ENCODE data around the gene GLRX.

Gene GLRX

DNA sequence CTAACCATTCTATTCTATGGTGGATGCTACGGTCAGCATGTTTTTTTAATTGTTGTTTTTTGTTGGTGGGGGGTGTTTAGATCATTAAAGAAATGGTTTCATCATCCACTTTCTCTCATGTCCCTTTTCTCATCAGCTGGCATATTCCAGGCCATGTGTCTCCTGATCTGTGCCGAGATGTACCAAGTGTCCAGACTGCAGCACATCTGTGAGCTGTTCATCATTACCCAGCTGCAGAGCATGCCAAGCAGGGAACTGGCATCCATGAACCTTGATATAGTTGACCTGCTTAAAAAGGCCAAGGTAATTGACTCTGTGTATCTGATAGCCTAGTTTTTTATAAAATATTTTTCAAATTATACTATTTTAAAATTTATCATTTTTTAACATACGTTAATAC, 38.9 kb downstream of the GLRX start:
- TF ChIP-seq GABPA (IDR thresholded peaks at IDR 0.05; ENCODE audit: low read depth), result no peak
- no peak for TF ChIP-seq POLR2AphosphoS5 (IDR thresholded peaks at IDR 0.05; ENCODE audit: low read depth)
- TF ChIP-seq CTCF (IDR thresholded peaks at IDR 0.05; ENCODE audit: insufficient read depth, low read length), result no peak
- TF ChIP-seq, protein P1, sequence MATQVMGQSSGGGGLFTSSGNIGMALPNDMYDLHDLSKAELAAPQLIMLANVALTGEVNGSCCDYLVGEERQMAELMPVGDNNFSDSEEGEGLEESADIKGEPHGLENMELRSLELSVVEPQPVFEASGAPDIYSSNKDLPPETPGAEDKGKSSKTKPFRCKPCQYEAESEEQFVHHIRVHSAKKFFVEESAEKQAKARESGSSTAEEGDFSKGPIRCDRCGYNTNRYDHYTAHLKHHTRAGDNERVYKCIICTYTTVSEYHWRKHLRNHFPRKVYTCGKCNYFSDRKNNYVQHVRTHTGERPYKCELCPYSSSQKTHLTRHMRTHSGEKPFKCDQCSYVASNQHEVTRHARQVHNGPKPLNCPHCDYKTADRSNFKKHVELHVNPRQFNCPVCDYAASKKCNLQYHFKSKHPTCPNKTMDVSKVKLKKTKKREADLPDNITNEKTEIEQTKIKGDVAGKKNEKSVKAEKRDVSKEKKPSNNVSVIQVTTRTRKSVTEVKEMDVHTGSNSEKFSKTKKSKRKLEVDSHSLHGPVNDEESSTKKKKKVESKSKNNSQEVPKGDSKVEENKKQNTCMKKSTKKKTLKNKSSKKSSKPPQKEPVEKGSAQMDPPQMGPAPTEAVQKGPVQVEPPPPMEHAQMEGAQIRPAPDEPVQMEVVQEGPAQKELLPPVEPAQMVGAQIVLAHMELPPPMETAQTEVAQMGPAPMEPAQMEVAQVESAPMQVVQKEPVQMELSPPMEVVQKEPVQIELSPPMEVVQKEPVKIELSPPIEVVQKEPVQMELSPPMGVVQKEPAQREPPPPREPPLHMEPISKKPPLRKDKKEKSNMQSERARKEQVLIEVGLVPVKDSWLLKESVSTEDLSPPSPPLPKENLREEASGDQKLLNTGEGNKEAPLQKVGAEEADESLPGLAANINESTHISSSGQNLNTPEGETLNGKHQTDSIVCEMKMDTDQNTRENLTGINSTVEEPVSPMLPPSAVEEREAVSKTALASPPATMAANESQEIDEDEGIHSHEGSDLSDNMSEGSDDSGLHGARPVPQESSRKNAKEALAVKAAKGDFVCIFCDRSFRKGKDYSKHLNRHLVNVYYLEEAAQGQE (IDR thresholded peaks at IDR 0.05; ENCODE audit: insufficient replicate concordance, low read depth), result no peak
- no peak for TF ChIP-seq SPI1 (IDR thresholded peaks at IDR 0.05; ENCODE audit: borderline replicate concordance, low read depth)
- no peak overlapping the region for H3K27ac ChIP-seq (replicated peaks)
- no peak overlapping the region for H3K4me3 ChIP-seq (replicated peaks; ENCODE audit: insufficient read depth, low read length)
- no peak for DNase-seq (ENCODE audit: low read depth in 1 of 2, low spot score in 1 of 2)
- no peaks in the 10 kb centered on the region for H3K27me3 ChIP-seq (ENCODE audit: insufficient read depth, poor library complexity, severe bottlenecking)

DNA sequence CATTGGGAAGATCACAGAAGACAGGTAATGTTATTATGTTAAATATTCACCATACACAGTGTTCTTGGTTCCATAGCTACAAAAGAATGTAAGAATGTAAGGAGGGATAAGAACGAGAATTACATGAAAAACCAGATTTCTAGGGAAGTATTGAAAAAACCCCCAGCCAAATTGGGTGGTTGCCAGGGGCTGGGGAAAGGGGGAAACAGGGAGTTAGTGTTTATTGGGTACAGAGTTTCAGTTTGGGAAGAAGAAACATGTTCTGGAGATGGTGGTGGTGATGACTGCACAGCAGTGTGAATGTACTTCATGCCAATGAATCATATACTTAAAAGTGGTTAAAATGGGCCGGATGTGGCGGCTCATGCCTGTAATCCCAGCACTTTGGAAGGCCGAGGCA, 40.3 kb downstream of the GLRX start:
- Histone ChIP-seq H3K4me3 (replicated peaks; ENCODE audit: insufficient read depth, low read length) (no peak overlapping the region), H3K27ac (replicated peaks) (no peak overlapping the region), H3K27me3 (ENCODE audit: insufficient read depth, poor library complexity, severe bottlenecking) (no peaks in the 10 kb centered on the region)
- TF ChIP-seq POLR2AphosphoS5 (IDR thresholded peaks at IDR 0.05; ENCODE audit: low read depth) (no peak), SPI1 (IDR thresholded peaks at IDR 0.05; ENCODE audit: borderline replicate concordance, low read depth) (no peak), GABPA (IDR thresholded peaks at IDR 0.05; ENCODE audit: low read depth) (no peak), CTCF (IDR thresholded peaks at IDR 0.05; ENCODE audit: insufficient read depth, low read length) (no peak)
- TF ChIP-seq, protein P1 (IDR thresholded peaks at IDR 0.05; ENCODE audit: insufficient replicate concordance, low read depth), result no peak
- DNase-seq (ENCODE audit: low read depth in 1 of 2, low spot score in 1 of 2), result no peak

DNA sequence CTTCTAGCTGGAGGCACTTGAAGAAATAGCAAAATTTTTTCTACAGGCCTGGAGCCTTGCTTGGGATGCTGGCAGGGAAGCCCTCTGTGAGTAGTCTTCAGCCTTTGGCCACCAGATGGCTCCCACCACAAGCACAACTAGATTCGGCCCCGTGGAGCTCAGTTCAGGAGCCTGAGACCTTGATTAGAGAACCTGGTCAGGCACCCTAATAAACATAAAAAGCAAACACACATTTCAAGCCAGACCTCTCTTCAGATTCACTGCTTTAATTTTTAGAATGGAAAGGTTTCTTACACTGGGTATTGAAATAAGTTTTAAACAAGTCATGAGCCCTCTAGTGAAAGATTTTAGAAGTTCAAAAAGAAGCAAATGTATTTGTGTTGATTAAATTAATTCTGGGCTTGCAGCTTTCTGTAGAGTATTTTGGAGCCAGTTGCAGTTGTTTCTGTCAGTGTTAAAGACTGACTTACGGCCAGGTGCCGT, 41.4 kb downstream of the GLRX start:
- H3K4me3 ChIP-seq (replicated peaks; ENCODE audit: insufficient read depth, low read length), result no peak overlapping the region
- no peak overlapping the region for H3K27ac ChIP-seq (replicated peaks)
- no peaks in the 10 kb centered on the region for H3K27me3 ChIP-seq (ENCODE audit: insufficient read depth, poor library complexity, severe bottlenecking)
- TF ChIP-seq CTCF (IDR thresholded peaks at IDR 0.05; ENCODE audit: insufficient read depth, low read length), result peak; percentile 15
- TF ChIP-seq, protein P1 (IDR thresholded peaks at IDR 0.05; ENCODE audit: insufficient replicate concordance, low read depth), result no peak
- DNase-seq (ENCODE audit: low read depth in 1 of 2, low spot score in 1 of 2), result peak; percentile 20 to 69
